HTERT RPE-1 (cell line): ENCODE measurements around the gene ALK.

ENCODE experiments used
- in situ Hi-C: fragments of 300-500 bp; cut with MboI; formaldehyde crosslinking; loops from 4 replicates; pipeline ENCODE4 v1.14.3; 2020; ENCODE audit warnings: low sequenced_read_pairs

Gene ALK

GRCh38 chr2:29583548-29584156, 337.7 kb downstream of the ALK start:
- in situ Hi-C loops: no loop called here

GRCh38 chr2:29583104-29583503, 338.3 kb downstream of the ALK start:
- in situ Hi-C loops: no loop called here

DNA sequence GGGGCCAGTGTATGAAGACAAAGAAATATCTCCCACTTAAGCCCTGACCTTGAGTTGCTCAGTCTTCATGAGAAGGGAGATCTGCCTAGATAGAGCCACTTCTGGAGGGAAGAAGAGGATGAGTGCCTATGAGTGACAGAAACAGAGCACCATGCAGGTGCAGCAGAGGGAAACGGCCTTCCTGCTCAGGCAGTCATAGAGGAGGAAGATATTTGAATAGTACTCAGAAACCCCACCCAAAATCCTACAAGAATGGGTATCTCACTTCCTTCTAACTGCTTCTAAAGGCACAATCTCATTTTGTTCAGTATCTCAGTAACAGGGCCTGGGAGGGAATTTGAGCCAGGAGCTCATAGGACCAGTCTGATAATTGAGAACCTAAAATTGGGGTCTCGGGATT, 339.3 kb downstream of the ALK start:
- in situ Hi-C loops: no loop called here

GRCh38 chr2:29580223-29580622, 341.2 kb downstream of the ALK start:
- in situ Hi-C loops: no loop called here

- in situ Hi-C loops: no loop called here
Measured at GRCh38 chr2:29579495-29580169, 341.8 kb downstream of the ALK start.

DNA sequence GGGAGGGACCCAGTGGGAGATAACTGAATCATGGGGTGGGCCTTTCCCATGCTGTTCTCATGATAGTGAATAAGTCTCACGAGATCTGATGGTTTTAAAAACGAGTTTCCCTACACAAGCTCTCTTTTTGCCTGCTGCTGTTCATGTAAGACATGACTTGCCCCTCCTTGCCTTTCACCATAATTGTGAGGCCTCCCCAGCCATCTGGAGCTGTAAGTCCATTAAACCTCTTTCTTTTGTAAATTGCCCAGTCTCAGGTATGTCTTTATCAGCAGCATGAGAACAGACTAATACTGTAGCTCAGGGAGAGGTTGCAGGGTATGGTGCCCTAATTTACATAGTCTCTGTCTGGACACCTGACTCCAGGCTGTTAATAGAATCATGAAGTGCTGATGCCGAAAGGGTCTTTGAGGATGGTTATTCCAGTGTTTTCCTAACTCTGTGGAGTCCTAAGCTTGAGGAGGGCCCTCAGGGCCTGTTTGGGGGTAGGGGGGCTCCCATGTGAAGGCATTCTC, 343.2 kb downstream of the ALK start:
- in situ Hi-C loops: no loop called here

GRCh38 chr2:29576231-29576630, 345.2 kb downstream of the ALK start:
- in situ Hi-C loops: no loop called here

- in situ Hi-C loops: no loop called here
Measured at GRCh38 chr2:29575370-29575890, 346.0 kb downstream of the ALK start.

GRCh38 chr2:29573612-29574011, 347.8 kb downstream of the ALK start:
- in situ Hi-C loops: no loop called here

DNA sequence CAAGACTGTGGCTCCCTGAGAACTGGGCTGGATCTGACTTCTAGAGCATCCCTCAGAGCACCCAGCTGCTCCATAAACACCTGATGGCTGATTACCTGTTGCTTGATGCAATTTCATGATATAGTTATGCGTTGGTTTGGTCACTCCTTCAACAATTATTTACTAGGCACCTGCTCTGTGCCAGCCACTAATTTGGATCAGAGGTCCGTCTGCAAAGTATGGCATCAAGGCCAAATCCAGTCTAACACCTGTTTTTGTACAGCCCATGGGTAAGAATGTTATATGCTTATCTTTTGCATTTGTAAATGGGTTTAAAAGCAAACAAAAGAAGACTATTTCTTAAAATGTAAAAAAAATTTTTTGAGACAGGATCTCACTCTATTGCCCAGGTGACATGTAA, 348.2 kb downstream of the ALK start:
- in situ Hi-C loops: no loop called here

DNA sequence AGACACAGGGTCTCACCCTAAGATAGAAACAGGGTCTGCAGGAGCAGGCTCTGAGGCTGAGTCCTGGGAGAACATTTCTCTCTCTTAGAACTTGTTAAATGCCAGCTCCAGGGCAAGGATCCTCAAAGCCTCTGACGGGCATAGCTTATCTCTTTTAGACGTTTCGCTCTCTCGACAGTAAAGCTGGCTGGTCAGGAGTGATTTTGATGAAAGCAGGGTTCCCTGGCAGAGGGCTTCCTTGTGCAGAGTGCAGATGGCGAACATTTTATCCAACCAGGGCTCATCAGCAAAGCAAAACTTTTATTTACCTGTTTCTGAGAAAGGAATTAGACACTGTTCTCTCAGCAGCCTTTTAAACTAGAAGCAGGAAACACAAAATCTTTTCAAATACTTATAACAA, 350.8 kb downstream of the ALK start:
- in situ Hi-C loops: no loop called here

DNA sequence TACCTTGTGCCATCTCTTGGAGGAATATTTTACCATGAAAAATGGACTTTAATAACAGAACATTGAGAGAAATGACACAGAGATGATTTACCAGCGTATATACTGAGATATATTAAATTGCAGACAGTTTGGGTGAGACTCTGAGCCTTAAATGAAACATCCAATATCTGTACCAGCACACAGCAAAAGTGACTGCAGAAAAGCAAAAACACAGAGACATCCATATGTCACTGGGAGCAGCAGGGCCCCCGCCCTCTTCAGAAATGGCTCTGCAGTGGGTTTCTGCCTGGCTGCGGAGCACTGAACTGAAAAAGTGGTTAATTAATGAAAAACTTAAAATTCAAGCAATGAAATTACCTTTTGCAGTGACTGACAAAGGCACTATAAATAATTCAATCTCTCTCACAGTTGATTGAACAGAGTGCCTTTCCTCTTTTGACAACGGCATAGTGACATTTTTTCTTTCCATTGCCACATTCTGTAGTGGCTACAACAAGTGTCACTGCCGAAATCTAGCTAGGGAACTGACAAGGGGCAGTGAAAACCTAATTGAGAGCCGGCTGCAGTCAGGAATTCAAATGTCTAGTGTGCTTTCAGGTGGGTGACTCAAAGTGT, 353.4 kb downstream of the ALK start:
- in situ Hi-C loops: no loop called here

DNA sequence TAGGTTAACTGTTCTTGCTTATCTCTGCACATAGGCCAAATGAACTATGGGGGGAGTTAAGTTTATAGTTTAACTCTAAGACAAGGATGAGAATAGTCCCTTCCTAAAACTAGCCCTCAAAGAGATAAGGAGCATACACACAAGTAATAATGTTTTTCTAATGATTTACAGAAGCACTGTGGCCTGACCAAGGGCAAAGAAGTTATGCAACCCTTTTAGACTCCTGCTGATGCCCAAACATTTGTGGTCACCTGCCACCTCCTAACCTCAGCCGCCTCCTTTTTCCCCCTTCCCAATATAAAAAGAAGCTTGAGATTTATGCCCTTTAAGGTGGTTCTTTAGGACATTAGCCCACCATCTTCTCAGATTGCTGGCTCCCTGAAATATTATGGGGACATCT, 357.7 kb downstream of the ALK start:
- in situ Hi-C loops: no loop called here

DNA sequence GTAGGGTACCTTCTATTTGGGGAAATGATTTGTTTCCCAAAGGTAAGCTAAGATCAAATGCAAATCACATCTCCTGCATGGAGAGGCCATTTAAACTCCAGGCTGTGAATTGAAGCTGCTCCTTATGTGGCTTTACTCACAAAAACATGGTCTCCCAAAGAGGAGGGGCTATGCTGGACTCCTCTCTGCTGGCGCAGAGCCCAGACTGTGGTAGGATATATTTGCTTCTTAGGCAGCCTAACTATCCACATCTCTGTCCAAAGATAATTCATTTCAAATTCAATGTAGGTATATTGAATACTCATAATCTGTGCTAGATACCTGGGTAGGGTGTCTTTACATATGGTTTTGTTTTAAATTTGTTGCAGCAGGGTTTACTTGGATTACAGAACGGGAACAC, 358.5 kb downstream of the ALK start:
- in situ Hi-C loops: no loop called here

- in situ Hi-C loops: no loop called here
Measured at GRCh38 chr2:29562319-29562718, 359.1 kb downstream of the ALK start.

DNA sequence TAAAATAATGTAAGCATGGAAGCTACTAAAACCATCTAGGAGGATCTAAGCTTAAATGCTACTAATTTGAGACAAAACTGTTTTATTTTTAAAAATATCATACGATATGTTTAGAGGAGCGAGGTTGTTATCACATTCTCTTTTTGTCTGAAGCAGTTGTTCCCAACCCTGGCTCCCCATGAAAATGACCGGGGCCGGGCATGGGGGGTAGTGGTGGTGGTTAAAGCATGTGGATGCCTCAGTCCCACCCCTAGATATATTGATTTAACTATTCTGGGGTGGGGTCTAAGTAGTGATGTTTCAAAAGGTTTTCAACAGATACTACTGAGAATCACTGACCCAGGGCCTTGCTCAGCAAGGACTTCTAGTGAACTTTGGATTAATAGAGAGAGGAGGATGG, 359.8 kb downstream of the ALK start:
- in situ Hi-C loops: no loop called here

GRCh38 chr2:29561181-29561580, 360.2 kb downstream of the ALK start:
- in situ Hi-C loops: no loop called here

DNA sequence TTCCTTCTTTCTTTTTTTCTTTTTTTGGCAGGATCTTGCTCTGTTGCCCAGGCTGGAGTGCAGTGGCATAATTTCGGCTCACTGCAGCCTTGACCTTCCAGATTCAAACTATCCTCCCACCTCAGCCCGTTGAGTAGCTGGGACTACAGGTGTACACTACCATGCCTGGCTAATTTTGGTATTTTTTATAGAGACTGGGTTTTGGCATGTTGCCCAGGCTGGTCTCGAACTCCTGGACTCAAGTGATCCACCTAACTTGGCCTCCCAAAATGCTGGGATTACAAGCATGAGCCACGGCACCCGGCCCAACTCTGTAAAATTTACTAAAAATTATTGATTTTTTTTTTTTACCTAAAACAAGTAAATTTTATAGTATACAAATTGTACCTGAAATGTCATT, 360.8 kb downstream of the ALK start:
- in situ Hi-C loops: no loop called here

DNA sequence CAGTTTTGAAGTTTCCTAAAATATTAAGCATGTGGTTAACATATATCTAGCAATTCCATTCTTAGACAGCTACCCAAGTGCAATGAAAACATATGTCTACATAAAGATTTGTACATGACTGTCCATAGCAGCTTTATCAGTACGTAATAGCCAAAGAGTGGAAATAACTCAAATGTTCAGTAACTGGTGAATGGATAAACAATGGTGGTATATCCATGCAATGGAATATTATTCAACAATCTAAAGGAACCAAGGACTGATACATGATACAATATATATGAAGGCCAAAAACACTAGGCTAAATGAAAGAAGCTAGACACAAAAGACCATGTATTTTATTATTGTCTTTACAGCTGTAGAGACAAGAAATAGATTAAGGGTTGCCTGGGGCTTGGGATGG, 361.4 kb downstream of the ALK start:
- in situ Hi-C loops: no loop called here

GRCh38 chr2:29559578-29559977, 361.8 kb downstream of the ALK start:
- in situ Hi-C loops: no loop called here

DNA sequence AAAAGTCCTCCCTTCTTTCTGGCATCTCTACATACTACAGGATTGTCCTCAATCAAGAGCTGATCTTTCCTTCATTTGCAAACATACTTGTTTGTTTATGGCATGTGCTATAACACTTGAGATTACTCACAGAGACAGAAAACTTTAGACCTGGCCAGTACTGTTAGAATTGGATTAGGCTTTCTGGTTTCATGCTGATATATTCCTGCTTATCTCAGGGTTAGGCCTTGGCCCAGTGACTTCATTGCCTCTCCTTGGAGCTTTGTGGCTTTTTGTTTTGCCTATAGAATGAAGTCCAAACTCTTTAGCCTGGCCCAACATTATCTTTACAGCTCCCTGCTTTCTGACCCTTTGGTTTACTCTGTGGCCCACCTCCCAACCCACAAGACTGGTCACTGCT, 363.3 kb downstream of the ALK start:
- in situ Hi-C loops: no loop called here

GRCh38 chr2:29557268-29557667, 364.1 kb downstream of the ALK start:
- in situ Hi-C loops: no loop called here
